ENCODE data around the gene FMO5.

DNA sequence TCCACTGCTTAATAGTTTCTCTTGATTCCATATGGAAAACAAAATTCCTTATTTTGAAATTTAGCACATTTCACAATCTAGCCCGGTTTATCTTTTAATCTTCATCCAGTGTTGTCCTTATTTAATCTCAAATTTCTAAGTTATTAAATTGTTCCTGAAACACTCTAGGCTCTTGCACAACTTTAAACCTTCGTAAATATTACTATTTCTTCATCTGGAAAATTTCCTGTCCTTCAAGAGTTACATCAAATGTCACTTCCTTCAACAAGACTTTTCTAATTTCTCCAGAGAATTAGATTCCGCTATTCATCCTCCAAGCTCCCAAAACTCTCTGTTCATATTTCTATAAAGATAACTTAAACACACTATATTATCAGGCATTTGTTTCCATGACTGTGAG lies 6.5 kb downstream of the FMO5 start:
- TF ChIP-seq SP1 (IDR thresholded peaks at IDR 0.05) (no peak), BHLHE40 (IDR thresholded peaks at IDR 0.05; ENCODE audit: borderline replicate concordance) (no peak)

All from HEK293T (cell line).